HuH-7.5 (cell line): ENCODE measurements around the gene DUSP8.

Experiments
- DNase-seq: peaks from one replicate; pipeline ENCODE4 v3.0.0; 2011; ENCODE audit warnings: low spot score

The DUSP8 gene

DNA sequence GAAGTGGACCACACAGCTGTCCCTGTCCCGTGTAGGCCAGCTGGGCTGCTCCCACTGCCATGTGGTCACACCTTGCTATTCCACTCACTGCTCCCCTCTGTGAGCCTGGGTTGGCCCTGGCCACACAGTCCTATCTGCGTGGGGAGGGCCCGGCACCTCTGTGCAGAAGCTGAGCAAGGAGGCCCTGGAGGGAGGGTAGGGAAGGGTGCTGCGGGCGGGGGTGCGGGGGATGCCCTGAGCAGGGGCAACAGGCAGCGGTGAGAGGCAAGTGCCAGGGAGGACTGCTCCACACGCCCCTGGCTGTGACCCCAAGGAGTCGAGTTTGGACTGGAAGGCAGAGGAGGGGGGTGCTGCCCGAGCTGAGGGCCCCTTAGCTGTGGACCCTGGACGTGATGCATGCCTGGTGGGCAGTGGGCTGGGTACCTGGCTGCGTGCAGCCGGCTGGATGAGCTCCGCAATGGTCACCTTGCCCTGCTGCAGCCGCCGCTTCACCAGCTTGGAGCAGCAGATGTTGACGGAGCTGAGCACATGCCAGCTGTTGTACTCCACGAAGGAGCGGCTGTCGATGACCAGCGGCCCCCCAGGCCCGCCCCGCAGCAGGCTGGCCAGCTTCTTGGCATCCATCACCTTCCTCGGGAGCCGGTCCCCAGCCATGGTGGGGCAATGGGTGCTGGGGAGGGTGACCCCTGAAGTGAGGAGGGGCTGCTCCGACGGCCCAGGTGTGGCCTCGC, 6.7 kb downstream of the DUSP8 start:
- DNase-seq: no peak

DNA sequence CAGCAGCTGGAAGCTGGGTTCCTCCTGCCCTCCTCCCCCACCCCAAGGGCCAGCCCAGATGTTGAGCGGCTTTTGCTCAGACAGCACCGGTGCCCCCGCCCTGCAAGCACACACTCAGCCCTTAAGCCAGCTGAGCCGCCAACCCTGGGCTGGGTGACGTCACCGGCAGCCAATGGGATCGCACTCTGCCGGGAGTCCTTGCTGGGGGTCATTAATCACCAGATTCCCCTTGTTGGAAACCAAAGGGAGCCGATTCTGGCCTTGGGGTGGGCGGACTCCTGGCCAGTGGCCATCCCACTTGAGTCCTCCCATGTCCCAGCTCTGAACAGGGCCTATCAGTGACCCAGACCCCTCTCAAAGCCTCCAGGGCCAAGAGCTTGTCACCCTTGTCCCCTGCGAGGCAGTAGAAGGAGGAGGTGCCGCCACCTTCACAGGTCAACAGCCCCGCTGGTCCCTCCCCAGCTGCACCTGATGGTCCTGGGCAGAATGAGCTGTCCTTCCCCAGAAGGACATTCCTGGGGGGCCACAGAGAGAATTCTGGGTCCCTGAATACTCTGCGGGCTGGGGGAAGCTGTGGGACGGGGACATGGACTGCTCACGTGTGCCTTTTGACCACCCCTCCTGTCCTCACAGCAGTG, 7.4 kb downstream of the DUSP8 start:
- no peak for DNase-seq

DNA sequence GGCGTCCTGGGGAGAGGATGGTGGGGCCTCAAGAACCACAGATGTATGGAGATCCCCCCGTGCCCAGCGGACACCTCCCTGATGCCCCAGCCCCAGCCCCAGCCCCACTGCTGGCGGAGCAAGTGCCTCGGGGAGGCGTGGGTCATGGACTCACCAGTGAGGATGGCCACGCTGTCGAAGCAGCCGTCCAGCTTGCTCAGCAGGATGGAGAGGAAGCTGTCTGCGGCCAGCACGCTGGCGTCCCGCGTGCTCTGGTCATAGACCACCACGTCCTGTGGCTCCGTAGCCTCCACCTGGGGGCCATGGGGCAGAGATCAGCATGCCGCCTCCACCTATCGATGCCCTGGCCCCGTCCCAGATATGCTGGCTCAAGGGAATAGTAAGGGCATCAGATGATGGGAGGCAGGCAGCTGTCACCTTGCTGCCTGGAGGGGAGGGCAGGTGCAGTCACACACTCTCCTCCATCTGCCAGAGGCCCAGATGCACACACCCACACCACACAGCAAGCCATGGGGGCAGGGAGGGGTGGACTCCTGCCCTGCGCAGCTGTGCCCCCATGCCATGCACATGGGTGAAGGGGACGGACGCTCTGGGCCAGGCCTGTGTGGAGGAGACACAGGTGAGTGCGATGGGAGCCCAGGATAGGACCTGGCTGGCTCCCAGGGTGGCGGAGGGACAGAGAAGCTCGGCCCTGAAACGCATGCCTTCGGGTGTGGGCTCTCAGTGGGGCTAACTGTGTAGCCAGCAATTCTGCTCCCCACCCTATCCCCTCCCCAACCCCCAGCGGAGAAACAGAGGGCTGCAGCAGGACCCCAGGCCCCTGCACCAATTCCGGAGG, 8.2 kb downstream of the DUSP8 start:
- DNase-seq: no peak

DNA sequence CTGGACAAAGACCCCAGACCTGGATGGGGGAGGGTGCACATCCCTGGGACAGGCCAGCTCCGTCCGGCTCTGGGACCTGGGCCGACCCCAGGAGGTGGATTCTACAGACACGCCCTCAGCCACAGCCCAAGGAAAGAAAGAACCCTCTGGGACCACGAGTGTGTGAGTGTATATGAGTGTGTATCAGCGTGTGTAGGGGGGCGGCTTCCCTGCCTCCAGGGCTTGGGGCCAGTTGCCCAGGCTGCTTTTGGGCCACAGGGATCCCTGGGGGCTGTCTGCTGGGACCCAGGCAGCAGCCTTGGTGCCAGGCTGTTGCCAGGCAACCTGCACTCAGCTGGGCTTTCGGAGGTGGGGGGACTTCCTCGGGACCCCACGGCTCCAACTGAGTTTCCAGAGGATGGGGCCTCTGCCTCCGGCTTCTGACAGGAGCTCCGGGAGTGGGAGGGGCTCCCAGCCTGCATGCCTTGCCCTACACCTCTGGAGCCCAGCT, 8.9 kb downstream of the DUSP8 start:
- no peak for DNase-seq

DNA sequence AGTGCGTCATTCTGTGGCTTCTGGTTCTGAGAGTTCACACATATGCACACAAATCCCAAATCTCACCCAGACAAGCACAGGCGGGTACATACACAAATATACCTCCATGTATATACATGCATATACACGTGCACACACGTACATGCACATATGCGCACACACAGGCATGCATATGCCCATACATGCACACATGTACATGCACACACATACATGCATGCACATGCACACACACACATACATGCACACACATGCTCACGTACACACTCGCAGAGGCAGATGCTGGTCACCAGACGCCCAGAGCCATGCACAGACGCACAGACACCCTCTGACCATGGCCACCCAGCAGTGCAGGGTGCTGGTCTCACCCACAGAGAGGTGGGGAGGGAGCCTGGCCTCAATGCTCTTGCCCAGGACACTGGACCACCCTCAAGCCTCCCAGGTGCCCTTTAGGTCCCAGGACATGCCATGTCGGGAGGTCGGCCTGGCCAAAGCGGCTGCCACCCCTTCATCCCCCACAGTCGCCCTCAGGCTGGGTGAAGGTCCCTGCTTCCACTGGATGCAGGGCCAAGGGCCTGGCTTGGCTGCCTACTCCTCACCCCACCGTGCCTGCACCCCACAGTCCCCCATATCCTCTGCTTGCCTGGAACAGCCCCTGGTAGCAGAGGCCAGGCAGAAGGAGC, 9.5 kb downstream of the DUSP8 start:
- DNase-seq: no peak

DNA sequence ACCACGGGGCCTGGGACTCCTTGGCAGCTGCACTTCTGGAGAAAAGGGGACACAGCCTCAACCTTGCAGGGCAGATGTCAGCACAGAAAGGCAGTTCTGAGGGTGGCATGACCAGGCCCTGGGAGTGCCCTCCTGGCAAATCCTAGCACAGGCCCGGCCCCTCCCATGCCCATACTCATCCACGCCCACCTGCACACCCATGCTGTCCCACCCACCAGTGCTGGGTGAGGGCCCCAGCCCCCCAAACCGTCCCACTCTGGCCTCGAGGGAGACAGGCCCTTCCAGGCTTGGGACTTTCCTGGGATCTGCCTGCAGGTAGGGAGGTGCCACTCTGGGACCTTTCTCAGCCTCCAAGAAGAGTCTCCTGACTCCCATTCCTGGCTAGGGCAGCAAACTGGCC, 10.1 kb downstream of the DUSP8 start:
- DNase-seq: no peak

DNA sequence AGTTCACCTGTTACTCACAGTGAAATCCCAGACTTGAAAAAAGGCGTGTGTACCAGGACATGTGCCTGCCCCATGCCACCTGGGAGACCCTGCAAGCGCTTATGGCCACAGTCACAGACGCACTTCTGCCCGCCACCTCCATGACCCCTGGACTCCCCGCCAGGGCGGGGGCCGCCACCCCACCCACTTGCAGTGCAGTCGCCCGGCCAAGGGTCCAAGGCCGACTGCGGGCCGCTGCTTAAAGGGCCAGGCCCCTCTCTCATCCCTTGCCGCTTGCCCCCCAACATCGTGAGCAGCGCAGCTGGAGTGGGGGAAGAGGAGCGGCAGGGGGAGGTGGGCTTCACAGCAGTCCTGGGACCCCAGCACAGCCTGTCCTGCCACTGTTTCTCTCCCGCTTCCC, 10.8 kb downstream of the DUSP8 start:
- no peak for DNase-seq

DNA sequence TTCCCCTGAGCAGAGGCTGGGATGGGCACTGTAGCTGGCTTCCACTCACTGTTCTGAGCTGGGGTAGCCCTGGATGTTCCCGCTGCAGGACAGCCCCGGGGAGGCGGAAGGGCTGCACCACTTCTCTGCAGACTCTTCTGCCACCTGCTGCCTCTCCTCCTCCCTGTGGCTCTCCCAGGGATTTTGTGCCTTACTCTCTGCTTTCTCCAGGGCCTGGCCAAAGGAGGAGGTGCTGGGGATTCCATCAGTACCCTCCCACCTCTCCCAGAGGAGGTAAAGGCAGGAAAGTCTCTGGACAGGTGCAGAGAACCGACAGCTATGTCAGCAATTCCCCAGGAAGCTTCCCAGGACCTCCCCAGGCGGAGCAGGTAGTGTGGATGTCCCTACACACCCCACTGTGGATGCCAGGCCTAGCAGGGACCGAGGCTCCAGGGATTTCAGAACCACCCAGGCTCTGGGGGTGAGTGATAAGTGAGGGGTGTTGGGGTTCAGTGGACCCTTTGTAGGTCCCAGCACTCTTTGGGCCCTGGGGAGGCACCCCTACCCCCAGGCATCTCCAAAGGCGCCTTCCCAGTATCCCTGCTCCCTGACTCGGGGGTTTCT, 11.3 kb downstream of the DUSP8 start:
- no peak for DNase-seq

DNA sequence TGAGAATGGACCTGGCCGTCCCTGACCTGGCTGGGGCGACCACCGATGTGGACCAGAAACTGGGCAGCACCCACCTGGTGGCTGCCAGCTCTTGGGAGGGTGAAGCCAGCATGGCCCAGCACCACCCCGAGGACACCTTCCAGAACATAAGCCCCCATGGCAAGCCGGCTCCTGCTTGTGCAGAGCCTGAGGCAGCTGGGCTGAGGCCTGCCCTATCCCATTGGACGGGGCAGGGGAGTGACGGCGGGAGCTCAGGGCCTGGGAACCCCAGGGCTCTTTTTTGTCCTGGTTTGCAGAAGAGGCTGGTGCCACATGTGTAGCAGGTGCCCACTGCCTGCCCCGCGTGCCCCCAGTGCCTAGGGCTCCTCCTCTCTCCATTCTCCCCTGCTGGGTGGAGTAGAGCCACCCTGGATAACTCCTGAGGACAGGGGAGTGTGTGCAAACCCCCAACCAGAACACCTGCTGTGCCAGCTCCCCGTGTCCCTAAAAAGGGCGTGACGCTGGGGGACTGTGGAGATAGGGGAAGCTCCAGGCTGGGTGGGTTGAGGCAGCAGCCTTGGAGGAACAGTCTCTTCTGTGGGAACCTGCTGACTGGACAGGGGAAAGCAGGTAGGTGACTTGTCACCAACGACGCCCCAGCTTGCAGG, 11.9 kb downstream of the DUSP8 start:
- no peak for DNase-seq

DNA sequence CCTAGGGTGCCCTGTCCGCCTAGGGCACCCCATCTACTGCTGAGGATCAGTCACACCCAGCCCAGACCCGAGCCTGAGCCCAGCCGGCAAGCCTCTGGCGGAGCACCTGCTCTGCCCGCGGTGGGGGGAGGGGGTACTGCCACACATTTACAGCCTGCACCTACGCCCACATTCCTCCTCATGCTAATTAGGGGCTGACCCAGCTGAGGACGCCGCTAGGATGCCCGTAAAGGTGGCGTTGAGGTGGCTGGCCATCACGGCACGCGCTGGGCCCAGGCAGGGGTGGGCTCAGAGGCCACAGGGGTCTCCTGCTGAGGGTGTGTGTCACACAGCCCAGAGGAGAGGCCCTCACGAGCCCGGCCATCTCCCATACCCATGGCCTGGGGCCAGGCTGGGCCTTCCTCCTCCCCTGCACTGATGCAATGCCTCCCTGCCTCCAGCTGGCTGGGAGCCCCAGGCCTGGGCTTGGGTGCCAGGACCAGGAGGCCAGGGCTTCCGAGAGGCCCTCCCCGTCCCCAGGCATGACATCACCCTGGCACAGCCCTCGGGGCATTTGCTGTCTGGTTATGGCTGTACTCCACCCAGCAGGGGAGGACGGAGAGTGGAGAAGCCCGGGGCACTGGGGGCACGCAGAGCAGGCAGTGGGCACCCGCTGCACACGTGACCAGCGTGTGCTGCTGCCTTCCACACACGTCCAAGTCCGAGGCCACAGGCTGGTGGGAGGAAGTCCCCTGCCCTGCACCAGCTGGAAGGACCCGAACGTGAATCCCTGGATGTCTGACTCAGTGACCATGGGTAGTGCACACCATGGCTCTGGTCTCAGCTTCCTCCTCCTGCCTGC, 12.7 kb downstream of the DUSP8 start:
- DNase-seq: no peak

DNA sequence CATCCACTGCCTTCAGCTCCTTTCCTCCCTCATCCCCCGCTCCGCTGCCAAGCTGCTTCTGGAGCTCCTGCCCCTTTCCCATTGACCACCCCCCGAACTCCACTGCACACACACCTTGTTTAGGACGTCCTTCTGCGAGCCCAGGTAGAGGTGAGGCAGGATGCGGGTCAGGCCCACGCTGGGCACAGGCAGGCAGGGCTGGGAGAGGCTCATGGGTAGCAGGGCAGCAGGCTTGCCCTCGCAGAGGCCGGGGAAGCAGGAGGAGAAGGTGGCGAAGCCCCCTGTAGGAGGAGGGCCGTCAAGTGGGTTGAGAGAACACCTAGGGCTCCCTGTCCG, 13.3 kb downstream of the DUSP8 start:
- no peak for DNase-seq

DNA sequence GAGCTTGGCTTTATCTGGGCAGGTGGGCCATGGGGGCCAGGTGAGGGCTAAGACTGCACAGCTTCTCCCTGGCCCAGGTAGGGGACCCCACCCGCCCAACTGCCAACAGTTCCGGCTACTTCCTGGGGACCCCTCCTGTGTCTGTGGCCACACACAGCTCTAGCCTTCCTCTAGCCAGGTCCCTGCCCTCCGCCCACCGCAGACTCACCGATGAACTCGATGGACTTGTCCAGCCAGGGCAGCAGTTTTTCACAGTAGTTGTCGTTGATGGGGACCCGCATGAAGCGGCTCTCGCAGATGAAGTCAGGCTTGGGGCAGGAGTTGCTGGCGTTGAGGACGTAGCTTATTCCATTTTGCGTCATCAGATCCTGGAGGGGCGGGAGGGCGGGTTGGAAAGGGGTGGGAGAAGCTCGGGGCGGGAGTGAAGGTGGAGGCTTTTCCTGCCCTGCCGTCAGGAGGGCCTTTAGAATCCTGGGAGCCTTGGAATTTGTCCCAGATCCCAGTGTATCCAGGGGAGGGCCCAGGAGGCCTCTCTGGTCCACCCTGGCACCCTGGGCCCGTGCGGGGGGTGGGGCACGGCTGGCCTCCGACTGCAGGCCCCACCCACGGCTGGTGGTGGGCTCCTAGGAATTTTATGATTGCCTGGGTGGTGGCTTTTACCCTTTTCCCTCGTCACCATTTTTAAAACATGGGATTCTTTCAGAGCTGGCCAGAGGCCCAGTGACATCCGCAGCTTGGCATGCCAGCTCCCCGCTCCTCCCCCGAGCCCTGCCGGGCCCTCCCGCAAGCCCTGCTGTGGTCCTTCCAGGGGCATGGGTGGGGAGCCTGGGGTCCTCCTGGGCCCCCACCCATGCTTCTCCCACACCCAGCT, 13.9 kb downstream of the DUSP8 start:
- DNase-seq: no peak

DNA sequence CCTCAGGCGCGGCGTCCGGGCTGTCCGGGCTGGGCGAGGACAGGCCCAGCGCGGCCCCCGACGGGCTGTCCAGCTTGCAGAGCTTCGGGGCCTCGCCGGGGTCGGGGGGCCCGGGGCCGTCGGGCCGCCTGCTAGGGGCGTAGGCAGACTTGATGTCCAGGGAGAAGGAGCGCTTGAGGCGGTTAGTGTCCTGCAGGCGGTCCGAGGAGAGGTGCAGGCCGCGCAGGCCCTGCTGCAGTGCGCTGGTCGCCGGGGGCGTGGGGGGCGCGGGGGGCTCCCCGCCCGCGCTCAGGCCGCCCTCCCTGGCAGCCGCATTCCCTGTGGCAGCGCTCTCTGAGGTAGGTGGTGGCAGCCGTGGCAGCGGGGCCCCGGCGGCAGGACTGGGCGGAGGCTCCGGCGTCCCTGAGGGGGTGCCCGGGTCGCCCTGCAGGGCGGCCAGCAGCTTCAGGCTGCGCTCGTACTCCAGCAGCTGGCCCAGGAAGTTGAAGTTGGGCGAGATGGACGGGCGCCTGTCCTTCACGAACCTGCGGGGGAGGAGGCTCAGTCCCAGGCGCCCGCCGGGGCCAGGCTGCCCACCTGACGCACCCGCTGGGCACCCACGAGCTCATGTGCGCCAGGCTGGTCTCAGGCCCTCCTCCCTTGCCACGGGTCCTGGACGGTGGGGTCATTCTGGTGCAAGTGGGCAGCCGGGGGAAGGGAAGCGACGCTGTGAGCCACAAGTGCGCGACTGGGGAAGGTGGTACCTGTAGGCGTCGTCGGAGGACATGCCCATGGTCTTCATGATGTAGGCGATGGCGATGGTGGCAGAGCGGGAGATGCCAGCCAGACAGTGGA, 14.8 kb downstream of the DUSP8 start:
- DNase-seq: no peak

DNA sequence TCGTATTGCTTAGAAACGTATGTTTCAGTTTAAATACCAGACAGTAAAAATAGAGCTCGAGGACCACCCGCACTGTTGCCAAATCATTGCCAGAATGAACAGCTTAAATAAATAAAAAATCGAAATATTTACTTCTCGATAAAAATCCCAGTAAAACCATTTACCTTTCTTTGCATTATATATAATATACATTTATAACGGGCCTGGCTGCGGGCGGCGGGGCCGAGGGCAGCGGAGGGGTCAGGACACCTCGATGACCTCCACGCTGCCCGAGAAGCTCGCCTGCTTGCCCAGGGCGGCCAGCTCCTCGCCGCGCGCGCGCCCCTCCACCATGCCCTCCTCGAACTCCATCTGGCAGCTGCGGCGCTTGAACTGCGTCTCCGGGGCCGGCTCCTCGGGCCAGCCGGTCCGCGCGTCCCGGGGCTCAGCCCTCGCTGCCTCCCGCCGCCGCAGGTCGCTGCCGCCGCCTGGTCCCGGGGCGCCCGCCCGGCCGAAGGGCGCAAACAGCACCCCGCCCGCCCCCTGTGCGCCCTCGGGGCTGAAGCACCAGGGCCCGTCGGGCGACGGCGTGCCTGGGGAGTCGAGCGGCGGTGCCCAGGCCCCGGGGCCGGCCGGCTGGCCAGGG, 15.7 kb downstream of the DUSP8 start:
- no peak for DNase-seq

DNA sequence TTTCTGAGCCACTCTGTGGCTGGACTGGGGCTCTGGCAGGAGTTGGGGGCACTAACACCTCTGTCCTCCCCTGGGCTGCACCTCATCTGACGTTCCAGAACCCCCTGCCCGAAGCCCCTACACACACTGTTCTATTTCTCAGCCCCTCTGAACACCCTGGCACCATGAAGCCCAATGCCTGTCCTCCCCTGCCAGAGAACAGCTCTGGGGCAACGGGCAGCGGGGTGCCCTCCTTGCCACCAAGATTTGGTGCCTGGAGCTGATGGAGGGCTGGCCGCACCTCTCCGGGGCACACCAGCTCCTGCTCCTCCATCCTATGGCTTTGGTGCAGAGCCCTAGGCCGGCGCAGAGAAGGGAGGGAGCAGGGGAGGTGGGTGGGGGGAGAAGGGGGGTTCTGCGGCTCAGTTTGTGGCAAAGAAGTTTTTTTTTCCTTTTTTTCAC, 16.3 kb downstream of the DUSP8 start:
- DNase-seq: no peak

DNA sequence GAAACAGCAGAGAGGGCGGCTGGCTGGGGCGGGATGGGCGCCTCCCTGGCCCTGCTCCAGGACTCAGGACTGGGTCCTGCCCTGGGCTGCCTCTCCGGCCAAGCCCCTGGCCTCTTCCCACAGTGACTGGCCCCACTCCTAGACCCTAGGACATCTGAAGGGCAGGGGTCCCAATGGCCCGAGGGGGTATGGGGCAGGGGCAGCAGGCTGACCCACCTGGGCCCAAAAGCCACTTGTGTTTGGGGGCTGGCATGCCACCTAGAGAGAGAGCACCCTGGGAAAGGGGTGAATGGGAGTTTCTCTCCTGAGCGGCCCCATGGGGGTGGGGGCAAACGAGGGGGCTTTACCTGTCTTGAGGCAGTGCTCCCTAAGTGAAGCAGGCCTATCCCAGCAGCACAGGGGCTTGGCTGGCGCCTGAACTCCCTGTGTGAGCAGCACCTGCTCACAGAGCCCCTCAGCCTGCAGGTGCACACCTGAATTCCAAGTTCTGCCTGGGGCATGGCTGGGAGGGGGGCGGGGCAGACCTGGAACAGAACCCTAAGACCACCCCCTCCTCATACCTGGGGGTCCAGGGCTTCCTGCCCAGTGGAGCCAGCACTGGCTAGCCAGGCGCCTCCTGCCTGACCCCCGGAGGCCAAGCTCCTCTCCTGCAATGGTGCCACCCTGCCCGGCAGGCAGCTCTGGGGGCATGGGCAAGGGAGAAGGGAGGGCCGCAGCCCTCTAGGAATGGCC, 16.9 kb downstream of the DUSP8 start:
- DNase-seq: no peak

DNA sequence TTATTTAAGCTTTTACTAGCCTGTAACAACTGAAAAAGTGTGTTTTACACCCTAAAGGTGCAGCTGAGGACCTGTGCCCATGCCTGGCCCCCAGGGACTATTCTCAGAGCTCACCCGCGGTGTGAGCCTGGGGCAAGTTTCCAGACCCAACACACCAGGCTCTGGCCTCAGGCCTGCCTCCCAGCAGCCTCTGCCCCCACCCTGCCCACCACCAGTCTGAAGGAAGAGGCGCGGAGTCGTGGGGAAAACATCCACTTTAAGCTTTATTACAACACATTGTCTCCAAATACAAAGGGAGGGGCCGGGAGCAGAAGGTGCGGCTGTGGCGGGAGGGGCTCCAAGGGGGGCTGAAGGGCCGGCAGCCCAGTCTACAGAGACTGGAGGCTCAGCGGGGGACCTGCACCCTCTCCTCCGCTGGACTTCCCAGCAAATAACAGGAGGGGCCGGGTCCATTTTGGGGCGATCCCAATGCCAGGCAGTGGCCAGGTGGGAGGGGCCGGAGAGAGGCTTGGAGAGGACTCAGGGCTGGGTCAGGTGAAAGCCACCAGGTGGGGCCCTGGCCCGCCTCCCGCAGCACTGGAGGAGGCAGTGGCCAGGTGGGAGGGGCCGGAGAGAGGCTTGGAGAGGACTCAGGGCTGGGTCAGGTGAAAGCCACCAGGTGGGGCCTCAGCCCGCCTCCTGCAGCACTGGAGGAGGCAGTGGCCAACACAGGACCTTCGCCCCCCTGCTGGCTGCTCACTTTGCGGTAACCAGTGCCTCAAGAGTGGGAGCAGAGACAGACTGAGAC, 18.1 kb downstream of the DUSP8 start:
- DNase-seq: no peak
